ENCODE measurements around the gene RRP1.

RRP1 gene

DNA sequence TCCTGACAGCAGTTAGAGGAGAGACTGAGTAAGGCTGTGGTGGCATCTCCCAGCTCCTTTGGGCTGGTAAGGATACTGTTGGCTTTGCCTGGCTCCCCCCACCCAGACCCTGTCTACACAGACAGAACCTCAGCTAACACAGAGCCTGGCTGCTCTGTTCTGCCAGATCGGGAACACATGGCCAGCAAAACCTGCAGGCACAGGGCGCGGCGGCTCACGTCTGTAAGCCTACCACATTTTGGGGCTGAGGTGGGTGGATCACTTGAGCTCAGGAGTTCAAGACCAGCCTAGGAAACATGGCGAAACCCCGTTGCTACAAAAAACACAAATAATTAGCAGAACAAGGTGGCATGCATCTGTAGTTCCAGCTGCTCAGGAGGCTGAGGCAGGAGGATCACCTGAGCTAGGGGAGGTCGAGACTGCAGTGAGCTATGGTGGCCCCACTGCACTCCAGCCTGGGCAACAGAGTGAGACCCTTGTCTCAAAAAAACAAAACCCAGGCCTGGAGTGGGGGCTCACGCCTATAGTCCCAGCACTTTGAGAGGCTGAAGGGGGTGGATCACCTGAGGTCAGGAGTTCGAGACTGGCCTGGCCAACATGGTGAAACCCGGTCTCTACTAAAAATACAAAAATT lies 19.9 kb upstream of the RRP1 start:
- no peak overlapping the region for H3K27ac ChIP-seq

DNA sequence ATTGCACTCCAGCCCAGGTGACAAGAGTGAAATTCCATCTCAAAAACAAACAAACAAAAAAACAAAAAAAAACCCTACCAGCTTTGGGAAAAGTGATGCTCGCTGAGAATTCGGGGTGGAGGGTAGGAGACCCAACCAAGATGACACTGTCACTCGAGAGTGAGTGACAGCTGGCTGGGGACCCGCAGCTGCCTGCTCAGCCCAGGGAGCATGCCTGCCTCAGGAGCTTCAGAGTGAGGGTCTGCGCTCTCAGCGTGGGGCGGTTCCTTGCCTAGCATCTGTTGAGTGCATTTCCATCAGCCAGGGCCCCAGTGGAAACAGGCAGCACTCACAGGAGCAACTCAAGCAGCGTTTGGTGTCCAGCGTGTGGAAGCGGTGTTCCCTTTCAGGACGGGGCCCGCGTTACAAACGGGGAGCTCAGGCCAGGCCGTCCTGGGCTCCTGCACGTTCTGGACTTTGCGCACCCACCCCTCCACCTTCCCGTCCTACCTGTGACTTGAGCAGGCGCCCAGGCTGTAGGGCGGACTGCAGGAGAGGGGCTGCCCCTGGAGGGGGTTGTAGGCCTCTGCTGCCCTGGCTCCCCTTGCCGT lies 19.2 kb upstream of the RRP1 start:
- Histone ChIP-seq H3K9me3 (ENCODE audit: low read depth, low read length) (no peaks in the 10 kb centered on the region), H3K9ac (ENCODE audit: insufficient read length) (no peak overlapping the region), H3K4me3 (no peak overlapping the region), H3K27ac (no peak overlapping the region), H3K36me3 (ENCODE audit: insufficient read depth, low read length) (peaks cover 12% of the 10 kb centered on the region)
- no peak for DNase-seq (ENCODE audit: low read depth, low spot score)
- TF ChIP-seq EZH2 (IDR thresholded peaks at IDR 0.05) = no peak

More for the DNA sequence above, 19.9 kb upstream of the RRP1 start:
- H3K4me3 ChIP-seq = no peak overlapping the region
- TF ChIP-seq EZH2 (IDR thresholded peaks at IDR 0.05) = no peak
- no peak for TF ChIP-seq FOXP2 (optimal IDR thresholded peaks at IDR 0.05; ENCODE audit: control extremely low read depth, extremely low read length, insufficient read depth)
- no peak for TF ChIP-seq POLR2AphosphoS5 (IDR thresholded peaks at IDR 0.05; ENCODE audit: borderline replicate concordance, low read depth, low read length)
- H3K9ac ChIP-seq (ENCODE audit: insufficient read length) = no peak overlapping the region
- H3K9me3 ChIP-seq (ENCODE audit: low read depth, low read length) = no peaks in the 10 kb centered on the region
- H3K36me3 ChIP-seq (ENCODE audit: insufficient read depth, low read length) = peaks cover 9% of the 10 kb centered on the region
- DNase-seq (ENCODE audit: low read depth, low spot score) = no peak

DNA sequence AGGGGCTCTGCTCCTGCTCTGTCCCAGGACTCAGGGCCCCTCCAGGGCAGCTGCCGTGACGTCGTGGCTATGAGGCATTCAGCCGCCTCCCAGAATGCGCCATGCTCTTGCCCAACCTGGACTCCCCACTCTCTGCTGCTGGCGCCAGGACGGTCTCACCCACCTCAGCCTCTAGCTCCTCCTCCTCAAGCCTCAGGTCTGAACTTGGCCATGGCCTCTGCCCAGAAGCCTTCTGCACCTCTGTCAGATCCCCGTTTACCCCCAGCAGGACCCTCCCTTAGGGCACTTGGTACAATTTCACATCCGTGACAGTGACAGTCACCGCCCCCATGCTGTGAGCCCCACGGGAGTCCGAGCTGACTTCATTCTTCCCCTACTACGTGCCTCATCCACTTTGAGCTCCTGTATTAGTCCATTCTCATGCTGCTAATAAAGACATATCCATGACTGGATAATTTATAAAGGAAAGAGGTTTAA lies 18.1 kb upstream of the RRP1 start:
- H3K9me3 ChIP-seq (ENCODE audit: low read depth, low read length) = no peaks in the 10 kb centered on the region
- TF ChIP-seq FOXP2 (optimal IDR thresholded peaks at IDR 0.05; ENCODE audit: control extremely low read depth, extremely low read length, insufficient read depth) (no peak), EZH2 (IDR thresholded peaks at IDR 0.05) (no peak), POLR2AphosphoS5 (IDR thresholded peaks at IDR 0.05; ENCODE audit: borderline replicate concordance, low read depth, low read length) (no peak)
- no peak for DNase-seq (ENCODE audit: low read depth, low spot score)
- H3K27ac ChIP-seq = no peak overlapping the region
- peak overlapping the region; percentile 28 for H3K4me3 ChIP-seq
- H3K9ac ChIP-seq (ENCODE audit: insufficient read length) = no peak overlapping the region
- H3K36me3 ChIP-seq (ENCODE audit: insufficient read depth, low read length) = peaks cover 12% of the 10 kb centered on the region

DNA sequence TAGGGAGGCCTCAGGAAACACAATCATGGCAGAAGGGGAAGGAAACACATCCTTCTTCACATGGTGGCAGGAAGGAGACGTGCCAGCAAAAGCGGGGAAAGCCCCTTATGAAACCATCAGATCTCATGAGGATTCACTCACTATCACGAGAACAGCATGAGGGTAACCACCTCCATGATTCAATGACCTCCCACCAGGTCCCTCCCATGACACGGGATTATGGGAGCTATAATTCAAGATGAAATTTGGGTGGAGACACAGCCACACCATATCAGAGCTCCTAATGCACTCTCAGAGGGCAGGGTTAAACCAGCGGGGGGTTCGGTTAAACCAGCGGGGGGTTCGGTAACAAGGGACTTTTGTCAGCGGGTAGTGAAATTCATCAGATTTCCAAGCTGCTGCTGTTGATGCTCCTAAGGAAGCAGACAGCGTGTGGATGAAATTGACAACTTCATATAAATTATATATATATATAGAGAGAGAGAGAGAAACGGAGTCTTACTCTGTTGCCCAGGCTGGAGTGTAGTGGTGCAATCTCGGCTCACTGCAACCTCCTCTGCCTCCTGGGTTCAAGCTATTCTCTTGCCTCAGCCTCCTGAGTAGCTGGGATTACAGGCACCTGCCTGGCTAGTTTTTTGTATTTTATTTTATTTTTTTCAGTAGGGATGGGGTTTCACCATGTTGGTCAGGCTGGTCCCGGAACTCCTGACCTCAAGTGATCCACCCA lies 17.5 kb upstream of the RRP1 start:
- peaks cover 12% of the 10 kb centered on the region for H3K36me3 ChIP-seq (ENCODE audit: insufficient read depth, low read length)
- H3K27ac ChIP-seq = no peak overlapping the region
- H3K9ac ChIP-seq (ENCODE audit: insufficient read length) = no peak overlapping the region
- H3K9me3 ChIP-seq (ENCODE audit: low read depth, low read length) = no peaks in the 10 kb centered on the region
- TF ChIP-seq EZH2 (IDR thresholded peaks at IDR 0.05) (no peak), FOXP2 (optimal IDR thresholded peaks at IDR 0.05; ENCODE audit: control extremely low read depth, extremely low read length, insufficient read depth) (no peak), POLR2AphosphoS5 (IDR thresholded peaks at IDR 0.05; ENCODE audit: borderline replicate concordance, low read depth, low read length) (no peak)
- peak overlapping the region; percentile 28 for H3K4me3 ChIP-seq
- DNase-seq (ENCODE audit: low read depth, low spot score) = peak; percentile 47

DNA sequence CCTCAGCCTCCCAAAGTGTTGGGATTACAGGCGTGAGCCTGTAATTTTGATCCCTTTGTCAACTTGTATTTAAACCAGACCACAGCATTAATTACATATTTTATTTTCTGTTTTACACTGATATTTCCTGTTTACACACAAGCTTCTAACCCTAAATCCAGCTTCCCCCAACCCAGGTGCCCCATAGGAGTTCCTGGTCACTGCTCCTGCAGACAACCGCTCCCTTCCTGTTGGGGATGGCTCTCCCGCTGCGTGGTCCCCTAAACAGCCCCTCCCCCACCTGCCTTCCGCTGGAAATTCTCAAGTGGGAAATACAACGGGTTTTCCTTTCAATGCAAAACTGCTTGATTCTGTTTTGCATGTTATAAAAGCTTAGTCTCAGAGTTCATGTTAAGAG lies 17.0 kb upstream of the RRP1 start:
- Histone ChIP-seq H3K27ac (no peak overlapping the region), H3K36me3 (ENCODE audit: insufficient read depth, low read length) (peaks cover 12% of the 10 kb centered on the region), H3K9ac (ENCODE audit: insufficient read length) (no peak overlapping the region), H3K4me3 (no peak overlapping the region), H3K9me3 (ENCODE audit: low read depth, low read length) (no peaks in the 10 kb centered on the region)
- TF ChIP-seq EZH2 (IDR thresholded peaks at IDR 0.05) (no peak), POLR2AphosphoS5 (IDR thresholded peaks at IDR 0.05; ENCODE audit: borderline replicate concordance, low read depth, low read length) (no peak), FOXP2 (optimal IDR thresholded peaks at IDR 0.05; ENCODE audit: control extremely low read depth, extremely low read length, insufficient read depth) (no peak)
- DNase-seq (ENCODE audit: low read depth, low spot score) = no peak

DNA sequence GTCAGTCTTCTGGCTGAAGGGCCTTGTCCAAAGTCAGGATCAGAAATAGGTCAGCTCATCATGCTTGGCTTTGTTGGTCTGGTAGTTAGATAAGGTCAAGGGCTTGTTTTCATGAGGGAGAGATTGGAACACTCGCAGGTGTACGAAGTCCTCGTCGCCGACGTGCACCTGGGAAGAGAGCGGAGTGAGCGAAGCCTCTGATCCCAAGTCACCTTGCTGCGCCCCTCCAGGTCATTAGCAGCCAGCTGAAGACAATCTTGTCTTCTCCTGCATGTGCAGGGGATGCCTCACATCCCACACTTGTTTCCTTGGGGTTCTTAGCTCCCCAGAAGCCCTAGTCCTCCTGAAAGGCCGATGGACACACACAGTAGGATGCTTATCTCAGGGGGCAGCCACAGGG lies 15.2 kb upstream of the RRP1 start:
- no peak overlapping the region for H3K27ac ChIP-seq
- H3K9me3 ChIP-seq (ENCODE audit: low read depth, low read length) = no peaks in the 10 kb centered on the region
- no peak overlapping the region for H3K9ac ChIP-seq (ENCODE audit: insufficient read length)
- TF ChIP-seq FOXP2 (optimal IDR thresholded peaks at IDR 0.05; ENCODE audit: control extremely low read depth, extremely low read length, insufficient read depth) = no peak
- TF ChIP-seq EZH2 (IDR thresholded peaks at IDR 0.05) = no peak
- no peak for TF ChIP-seq POLR2AphosphoS5 (IDR thresholded peaks at IDR 0.05; ENCODE audit: borderline replicate concordance, low read depth, low read length)
- peaks cover 12% of the 10 kb centered on the region for H3K36me3 ChIP-seq (ENCODE audit: insufficient read depth, low read length)
- no peak for DNase-seq (ENCODE audit: low read depth, low spot score)
- no peak overlapping the region for H3K4me3 ChIP-seq

DNA sequence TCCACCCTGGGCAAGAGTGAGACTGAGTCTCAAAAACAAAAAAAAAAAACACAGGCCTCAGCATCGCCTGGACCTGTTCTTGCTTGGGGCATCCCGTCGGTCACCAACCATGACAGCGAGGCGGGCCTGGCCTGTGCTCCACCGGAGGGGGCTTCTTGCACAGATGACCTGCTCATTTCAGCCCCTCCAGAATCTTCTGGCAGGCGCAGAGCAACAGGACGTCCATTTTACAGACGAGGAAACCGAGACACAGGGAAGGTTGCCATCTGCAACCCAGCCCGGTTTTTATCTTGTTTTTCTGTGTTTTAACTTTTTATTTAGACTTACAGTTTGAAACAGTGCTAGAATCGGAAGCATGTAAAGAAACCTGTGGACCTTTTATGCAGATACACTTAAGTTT lies 14.2 kb upstream of the RRP1 start:
- Histone ChIP-seq H3K9ac (ENCODE audit: insufficient read length) (peak overlapping the region; percentile 80), H3K4me3 (peak overlapping the region; percentile 91), H3K36me3 (ENCODE audit: insufficient read depth, low read length) (peaks cover 12% of the 10 kb centered on the region), H3K27ac (0 out of 2 replicates have a peak overlapping the region, but pooled peaks have one; percentile 9), H3K9me3 (ENCODE audit: low read depth, low read length) (no peaks in the 10 kb centered on the region)
- TF ChIP-seq POLR2AphosphoS5 (IDR thresholded peaks at IDR 0.05; ENCODE audit: borderline replicate concordance, low read depth, low read length) = no peak
- no peak for TF ChIP-seq FOXP2 (optimal IDR thresholded peaks at IDR 0.05; ENCODE audit: control extremely low read depth, extremely low read length, insufficient read depth)
- no peak for TF ChIP-seq EZH2 (IDR thresholded peaks at IDR 0.05)
- DNase-seq (ENCODE audit: low read depth, low spot score) = no peak

DNA sequence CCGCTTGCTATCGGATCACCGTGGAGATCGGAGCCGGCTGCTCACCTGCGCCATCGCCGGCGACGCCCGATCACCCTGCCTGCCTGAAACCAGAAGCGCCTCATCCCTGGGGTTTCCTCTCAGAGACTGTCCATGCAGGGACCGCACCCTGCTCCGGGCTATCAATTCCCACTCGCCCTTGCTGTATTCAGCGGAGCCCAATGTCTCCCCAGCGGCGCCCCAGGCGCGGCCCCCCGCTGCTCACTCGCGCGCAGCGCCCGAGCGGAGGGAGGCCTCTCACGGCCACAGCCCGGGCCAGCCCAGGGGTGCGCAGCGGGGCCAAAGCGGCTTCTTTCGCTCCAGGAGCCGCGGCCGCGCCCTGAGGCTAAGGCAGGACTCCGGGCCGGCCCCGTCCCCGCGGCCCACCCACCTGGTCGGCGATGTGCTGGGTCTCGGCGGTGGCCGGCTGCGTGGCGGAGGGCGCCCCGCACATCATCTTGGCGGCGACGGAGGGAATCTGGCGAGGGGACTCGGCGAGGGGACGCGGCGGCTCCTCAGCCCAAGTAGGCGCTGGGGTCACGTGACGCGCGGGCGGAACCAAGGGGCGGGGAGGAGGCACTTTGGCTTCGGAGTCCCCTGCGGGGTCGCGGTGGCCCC lies 13.5 kb upstream of the RRP1 start, which contains the start of gene CSTB:
Gene CSTB, minus strand, starts transcription at position 514 of the 636 bp plus-strand sequence. Its CDS starts 39 bp downstream, at position 475.
- H3K27ac ChIP-seq = peak within 1 kb of the TSS; percentile 36; the same call in 1 of the 2 replicates
- no peak for DNase-seq (ENCODE audit: low read depth, low spot score)
- TF ChIP-seq FOXP2 (optimal IDR thresholded peaks at IDR 0.05; ENCODE audit: control extremely low read depth, extremely low read length, insufficient read depth) (no peak), POLR2AphosphoS5 (IDR thresholded peaks at IDR 0.05; ENCODE audit: borderline replicate concordance, low read depth, low read length) (peak; percentile 89)

More for the DNA sequence above, 13.5 kb upstream of the RRP1 start, which contains the start of gene CSTB:
- peak within 1 kb of the TSS; percentile 91 for H3K4me3 ChIP-seq
- no peaks in the 10 kb centered on the region for H3K9me3 ChIP-seq (ENCODE audit: low read depth, low read length)
- H3K9ac ChIP-seq (ENCODE audit: insufficient read length) = peak within 1 kb of the TSS; percentile 80
- peaks cover 12% of the 10 kb centered on the region for H3K36me3 ChIP-seq (ENCODE audit: insufficient read depth, low read length)

All from SK-N-MC (cell line).